Measurements from ENCODE around the gene TBX2. TPM values are rescaled to one million over a fixed set of nuclear protein-coding genes. Genes with fewer than 3 reads are reported as not detected.

Gene TBX2
- total and polyA plus RNA-seq, 2 of the 13 experiments (the other 11 are each of a cell fraction or from before 2014, with no cell fraction given), result 2.8 to 15.3 TPM

DNA sequence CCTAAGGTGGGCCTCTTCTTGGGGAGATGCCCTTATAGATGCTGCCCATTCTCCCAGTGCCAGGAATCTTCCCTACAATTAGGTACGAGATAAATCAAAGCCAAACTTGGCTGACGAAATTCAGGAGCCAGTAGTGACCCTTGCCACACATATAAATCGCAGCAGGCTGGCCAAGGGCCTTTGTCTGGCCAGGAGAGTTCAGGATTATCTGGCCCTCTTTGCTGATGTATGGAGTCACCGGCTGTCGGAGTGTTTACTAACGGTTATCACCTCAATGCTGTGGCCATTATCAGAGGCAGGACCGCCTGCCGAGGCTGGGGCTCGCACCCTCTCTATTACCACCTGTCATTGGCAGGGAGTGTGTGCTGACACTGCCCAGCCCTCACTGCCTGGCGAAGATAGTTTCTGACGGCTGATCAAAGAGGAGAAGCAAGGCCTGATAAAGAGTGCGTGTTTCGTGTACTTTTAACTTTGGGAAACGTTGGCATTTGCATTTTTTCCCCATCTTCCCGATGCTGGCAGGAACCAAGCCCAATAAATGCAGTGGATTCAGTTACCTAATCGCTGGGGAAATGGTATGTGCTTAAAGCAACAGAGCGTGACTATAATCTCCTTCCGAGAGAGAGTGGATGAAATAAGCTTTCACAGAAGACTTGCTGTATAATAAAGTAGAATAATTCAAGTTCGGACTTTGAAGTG, 32.8 kb upstream of the TBX2 start (continued):
- TF ChIP-seq ZNF605 (CRISPR knock-in tag; IDR thresholded peaks at IDR 0.05) (no peak), ZSCAN22 (CRISPR knock-in tag; IDR thresholded peaks at IDR 0.05) (no peak), KDM5A (IDR thresholded peaks at IDR 0.05; ENCODE audit: borderline replicate concordance, low read length) (no peak), MAFK (conservative IDR thresholded peaks at IDR 0.05 in 1 of 2, IDR thresholded peaks at IDR 0.05 in 1 of 2; ENCODE audit: low read length in 2 of 2) (no peak), ZNF232 (CRISPR knock-in tag; IDR thresholded peaks at IDR 0.05; ENCODE audit: borderline replicate concordance) (peak; percentile 97), RARA (CRISPR knock-in tag; IDR thresholded peaks at IDR 0.05) (peak; percentile 82), SP5 (CRISPR knock-in tag; IDR thresholded peaks at IDR 0.05; ENCODE audit: borderline replicate concordance, low read depth) (peak; percentile 75), ZMYM3 (CRISPR knock-in tag; IDR thresholded peaks at IDR 0.05) (peak; percentile 47; the same call in 1 of the 2 replicates), MIXL1 (CRISPR knock-in tag; IDR thresholded peaks at IDR 0.05) (peak; percentile 38; the same call in 1 of the 2 replicates), HOXA5 (CRISPR knock-in tag; IDR thresholded peaks at IDR 0.05) (peak; percentile 62; the same call in 1 of the 2 replicates), TGIF2 (CRISPR knock-in tag; IDR thresholded peaks at IDR 0.05) (peak; percentile 92), MTA1 (CRISPR knock-in tag; IDR thresholded peaks at IDR 0.05; ENCODE audit: borderline replicate concordance) (peak; percentile 79; the same call in 1 of the 2 replicates), AKAP8 (CRISPR knock-in tag; IDR thresholded peaks at IDR 0.05) (no peak), CC2D1A (CRISPR knock-in tag; IDR thresholded peaks at IDR 0.05) (no peak), PCBP1 (IDR thresholded peaks at IDR 0.05; ENCODE audit: borderline replicate concordance, low read depth, low read length) (no peak), ZNF670 (CRISPR knock-in tag; IDR thresholded peaks at IDR 0.05; ENCODE audit: borderline replicate concordance) (no peak), REST (IDR thresholded peaks at IDR 0.05; ENCODE audit: borderline replicate concordance in 1 of 2, low read depth in 1 of 2, low read length in 2 of 2) (peak in 1 of 2 experiments; percentile 26; a peak in 1 of 4 replicates), ZFYVE20 (CRISPR knock-in tag; IDR thresholded peaks at IDR 0.05; ENCODE audit: borderline replicate concordance, low read depth) (no peak), LCORL (IDR thresholded peaks at IDR 0.05) (no peak), LCORL (CRISPR knock-in tag; IDR thresholded peaks at IDR 0.05) (peak; percentile 76), HOXA3 (CRISPR knock-in tag; IDR thresholded peaks at IDR 0.05) (peak; percentile 93)
- TF ChIP-seq, protein P1, sequence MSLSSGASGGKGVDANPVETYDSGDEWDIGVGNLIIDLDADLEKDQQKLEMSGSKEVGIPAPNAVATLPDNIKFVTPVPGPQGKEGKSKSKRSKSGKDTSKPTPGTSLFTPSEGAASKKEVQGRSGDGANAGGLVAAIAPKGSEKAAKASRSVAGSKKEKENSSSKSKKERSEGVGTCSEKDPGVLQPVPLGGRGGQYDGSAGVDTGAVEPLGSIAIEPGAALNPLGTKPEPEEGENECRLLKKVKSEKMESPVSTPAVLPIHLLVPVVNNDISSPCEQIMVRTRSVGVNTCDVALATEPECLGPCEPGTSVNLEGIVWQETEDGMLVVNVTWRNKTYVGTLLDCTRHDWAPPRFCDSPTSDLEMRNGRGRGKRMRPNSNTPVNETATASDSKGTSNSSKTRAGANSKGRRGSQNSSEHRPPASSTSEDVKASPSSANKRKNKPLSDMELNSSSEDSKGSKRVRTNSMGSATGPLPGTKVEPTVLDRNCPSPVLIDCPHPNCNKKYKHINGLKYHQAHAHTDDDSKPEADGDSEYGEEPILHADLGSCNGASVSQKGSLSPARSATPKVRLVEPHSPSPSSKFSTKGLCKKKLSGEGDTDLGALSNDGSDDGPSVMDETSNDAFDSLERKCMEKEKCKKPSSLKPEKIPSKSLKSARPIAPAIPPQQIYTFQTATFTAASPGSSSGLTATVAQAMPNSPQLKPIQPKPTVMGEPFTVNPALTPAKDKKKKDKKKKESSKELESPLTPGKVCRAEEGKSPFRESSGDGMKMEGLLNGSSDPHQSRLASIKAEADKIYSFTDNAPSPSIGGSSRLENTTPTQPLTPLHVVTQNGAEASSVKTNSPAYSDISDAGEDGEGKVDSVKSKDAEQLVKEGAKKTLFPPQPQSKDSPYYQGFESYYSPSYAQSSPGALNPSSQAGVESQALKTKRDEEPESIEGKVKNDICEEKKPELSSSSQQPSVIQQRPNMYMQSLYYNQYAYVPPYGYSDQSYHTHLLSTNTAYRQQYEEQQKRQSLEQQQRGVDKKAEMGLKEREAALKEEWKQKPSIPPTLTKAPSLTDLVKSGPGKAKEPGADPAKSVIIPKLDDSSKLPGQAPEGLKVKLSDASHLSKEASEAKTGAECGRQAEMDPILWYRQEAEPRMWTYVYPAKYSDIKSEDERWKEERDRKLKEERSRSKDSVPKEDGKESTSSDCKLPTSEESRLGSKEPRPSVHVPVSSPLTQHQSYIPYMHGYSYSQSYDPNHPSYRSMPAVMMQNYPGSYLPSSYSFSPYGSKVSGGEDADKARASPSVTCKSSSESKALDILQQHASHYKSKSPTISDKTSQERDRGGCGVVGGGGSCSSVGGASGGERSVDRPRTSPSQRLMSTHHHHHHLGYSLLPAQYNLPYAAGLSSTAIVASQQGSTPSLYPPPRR (CRISPR knock-in tag; IDR thresholded peaks at IDR 0.05; ENCODE audit: borderline replicate concordance), result peak; percentile 87
- TF ChIP-seq, protein P2, sequence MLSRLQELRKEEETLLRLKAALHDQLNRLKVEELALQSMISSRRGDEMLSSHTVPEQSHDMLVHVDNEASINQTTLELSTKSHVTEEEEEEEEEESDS (CRISPR knock-in tag; IDR thresholded peaks at IDR 0.05; ENCODE audit: borderline replicate concordance), result 0 out of 2 replicates have a peak, but pooled peaks have one; percentile 64
